HK-2 (cell line): ENCODE measurements around the gene ERCC6.

ENCODE experiments used
- DNase-seq: peaks from one replicate; pipeline ENCODE4 v3.0.0-alpha.2; 2018; ENCODE audit not compliant: unreplicated experiment

ERCC6 gene

GRCh38 chr10:49512121-49512809 lies 26.7 kb downstream of the ERCC6 start:
- DNase-seq = no peak

- DNase-seq = no peak
Observed at GRCh38 chr10:49509771-49510303, 29.1 kb downstream of the ERCC6 start.

- DNase-seq = no peak
Observed at GRCh38 chr10:49508654-49509053, 30.3 kb downstream of the ERCC6 start.

GRCh38 chr10:49508249-49508648 lies 30.7 kb downstream of the ERCC6 start:
- no peak for DNase-seq

GRCh38 chr10:49505589-49505988 lies 33.3 kb downstream of the ERCC6 start:
- DNase-seq = no peak

- DNase-seq = no peak
Observed at GRCh38 chr10:49505076-49505475, 33.8 kb downstream of the ERCC6 start.

- DNase-seq = no peak
Observed at GRCh38 chr10:49504528-49504927, 34.4 kb downstream of the ERCC6 start.

GRCh38 chr10:49502358-49502757 lies 36.6 kb downstream of the ERCC6 start:
- DNase-seq = no peak

- DNase-seq = no peak
Observed at GRCh38 chr10:49500412-49500811, 38.5 kb downstream of the ERCC6 start.

GRCh38 chr10:49499305-49499851 lies 39.5 kb downstream of the ERCC6 start:
- no peak for DNase-seq

- no peak for DNase-seq
Observed at GRCh38 chr10:49498425-49498824, 40.5 kb downstream of the ERCC6 start.

GRCh38 chr10:49497358-49497757 lies 41.6 kb downstream of the ERCC6 start:
- no peak for DNase-seq

GRCh38 chr10:49488056-49488717 lies 50.7 kb downstream of the ERCC6 start:
- no peak for DNase-seq

- DNase-seq = no peak
Observed at GRCh38 chr10:49486738-49487137, 52.2 kb downstream of the ERCC6 start.

GRCh38 chr10:49486009-49486408 lies 52.9 kb downstream of the ERCC6 start:
- no peak for DNase-seq

GRCh38 chr10:49484486-49485235 lies 54.3 kb downstream of the ERCC6 start:
- DNase-seq = no peak

- DNase-seq = no peak
Observed at GRCh38 chr10:49478819-49479218, 60.1 kb downstream of the ERCC6 start.

- DNase-seq = no peak
Observed at GRCh38 chr10:49474901-49475300, 64.0 kb downstream of the ERCC6 start.

GRCh38 chr10:49471532-49471931 lies 67.4 kb downstream of the ERCC6 start:
- no peak for DNase-seq

GRCh38 chr10:49465736-49466135 lies 73.2 kb downstream of the ERCC6 start:
- DNase-seq = no peak
